ENCODE results near the gene ZNF337. TPM values are rescaled to one million over a fixed set of nuclear protein-coding genes. Genes with fewer than 3 reads are reported as not detected.

ZNF337 gene
- total and polyA plus RNA-seq, 10 of the 15 experiments (the other 5 are each of a cell fraction or from before 2014, with no cell fraction given), result 0.60 to 16.8 (median 9.1) TPM

DNA sequence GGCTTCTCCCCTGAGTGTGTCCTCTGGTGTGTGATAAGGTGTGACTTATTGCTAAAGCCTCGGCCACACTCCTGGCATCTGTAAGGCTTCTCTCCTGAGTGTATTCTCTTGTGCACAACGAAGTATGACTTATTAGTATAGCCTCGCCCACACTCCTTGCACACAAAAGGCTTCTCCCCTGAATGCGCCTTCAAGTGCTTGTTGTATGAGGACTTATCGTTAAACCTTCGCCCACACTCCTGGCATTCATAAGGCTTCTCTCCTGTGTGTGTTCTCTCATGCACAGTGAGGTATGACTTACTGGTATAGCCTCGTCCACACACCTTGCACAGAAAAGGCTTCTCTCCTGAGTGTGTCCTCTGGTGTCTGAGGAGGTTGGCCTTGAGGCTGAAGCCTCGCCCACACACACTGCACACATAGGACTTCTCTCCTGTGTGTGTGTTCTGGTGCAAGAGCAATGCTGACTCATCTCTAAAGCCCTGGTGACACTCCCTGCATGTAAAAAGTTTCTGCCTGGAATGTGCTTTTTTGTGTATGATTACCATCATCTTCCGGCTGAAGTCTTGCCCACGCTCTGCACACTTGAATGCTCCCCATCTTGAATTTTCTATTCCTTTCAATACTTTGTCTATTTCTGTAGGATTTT is 20.4 kb downstream of the ZNF337 start (continued):
- TF ChIP-seq REST (IDR thresholded peaks at IDR 0.05; ENCODE audit: low read depth, low read length) (no peak), E2F8 (IDR thresholded peaks at IDR 0.05; ENCODE audit: low read depth, partially characterized antibody) (no peak)

- Histone ChIP-seq H3K4me1 (ENCODE audit: control insufficient read depth, insufficient read depth, low read length) (no peaks in the 10 kb centered on the region), H2AFZ (ENCODE audit: control insufficient read depth, low read depth, low read length) (no peak overlapping the region), H3K27me3 (replicated peaks in 1 of 2; ENCODE audit: control insufficient read depth in 2 of 2, insufficient read depth in 2 of 2, low read length in 1 of 2) (no peaks in the 10 kb centered on the region), H3K27ac (ENCODE audit: control insufficient read depth, insufficient read depth) (no peak overlapping the region), H4K20me1 (ENCODE audit: control insufficient read depth, insufficient read depth) (no peaks in the 10 kb centered on the region), H3K9ac (ENCODE audit: control insufficient read depth, insufficient read depth, low read length) (no peak overlapping the region), H3K79me2 (ENCODE audit: control insufficient read depth, insufficient read depth, low read length) (no peaks in the 10 kb centered on the region), H3K4me2 (ENCODE audit: control insufficient read depth, insufficient read depth) (no peak overlapping the region), H3K36me3 (ENCODE audit: control insufficient read depth in 2 of 2, insufficient read depth in 2 of 2, low read length in 1 of 2) (peaks cover 6 to 19% of the 10 kb centered on the region in 2 experiments), H3K9me3 (replicated peaks; ENCODE audit: control insufficient read depth, insufficient read depth, low read length) (no peaks in the 10 kb centered on the region), H3K4me3 (no peak overlapping the region)
- TF ChIP-seq BCL11A (IDR thresholded peaks at IDR 0.05; ENCODE audit: low read depth, low read length), result no peak
- TF ChIP-seq STAT1 (conservative IDR thresholded peaks at IDR 0.05), result no peak
- TF ChIP-seq DPF2 (IDR thresholded peaks at IDR 0.05), result no peak
- TF ChIP-seq SUPT20H (IDR thresholded peaks at IDR 0.05; ENCODE audit: borderline replicate concordance, control insufficient read depth, low read depth, low read length), result no peak
- TF ChIP-seq BACH1 (IDR thresholded peaks at IDR 0.05; ENCODE audit: borderline replicate concordance), result no peak
- no peak for TF ChIP-seq MTA2 (IDR thresholded peaks at IDR 0.05; ENCODE audit: low read depth)
- no peak for TF ChIP-seq MYB (IDR thresholded peaks at IDR 0.05; ENCODE audit: borderline replicate concordance, low read depth, low read length)
- TF ChIP-seq TCF3 (IDR thresholded peaks at IDR 0.05; ENCODE audit: borderline replicate concordance, insufficient read depth, low read depth, low read length), result no peak
- no peak for TF ChIP-seq NFIC (IDR thresholded peaks at IDR 0.05; ENCODE audit: low read depth, low read length)
- TF ChIP-seq POLR2AphosphoS5 (IDR thresholded peaks at IDR 0.05; ENCODE audit: low read length), result no peak
- TF ChIP-seq, protein P1, sequence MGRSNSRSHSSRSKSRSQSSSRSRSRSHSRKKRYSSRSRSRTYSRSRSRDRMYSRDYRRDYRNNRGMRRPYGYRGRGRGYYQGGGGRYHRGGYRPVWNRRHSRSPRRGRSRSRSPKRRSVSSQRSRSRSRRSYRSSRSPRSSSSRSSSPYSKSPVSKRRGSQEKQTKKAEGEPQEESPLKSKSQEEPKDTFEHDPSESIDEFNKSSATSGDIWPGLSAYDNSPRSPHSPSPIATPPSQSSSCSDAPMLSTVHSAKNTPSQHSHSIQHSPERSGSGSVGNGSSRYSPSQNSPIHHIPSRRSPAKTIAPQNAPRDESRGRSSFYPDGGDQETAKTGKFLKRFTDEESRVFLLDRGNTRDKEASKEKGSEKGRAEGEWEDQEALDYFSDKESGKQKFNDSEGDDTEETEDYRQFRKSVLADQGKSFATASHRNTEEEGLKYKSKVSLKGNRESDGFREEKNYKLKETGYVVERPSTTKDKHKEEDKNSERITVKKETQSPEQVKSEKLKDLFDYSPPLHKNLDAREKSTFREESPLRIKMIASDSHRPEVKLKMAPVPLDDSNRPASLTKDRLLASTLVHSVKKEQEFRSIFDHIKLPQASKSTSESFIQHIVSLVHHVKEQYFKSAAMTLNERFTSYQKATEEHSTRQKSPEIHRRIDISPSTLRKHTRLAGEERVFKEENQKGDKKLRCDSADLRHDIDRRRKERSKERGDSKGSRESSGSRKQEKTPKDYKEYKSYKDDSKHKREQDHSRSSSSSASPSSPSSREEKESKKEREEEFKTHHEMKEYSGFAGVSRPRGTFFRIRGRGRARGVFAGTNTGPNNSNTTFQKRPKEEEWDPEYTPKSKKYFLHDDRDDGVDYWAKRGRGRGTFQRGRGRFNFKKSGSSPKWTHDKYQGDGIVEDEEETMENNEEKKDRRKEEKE (IDR thresholded peaks at IDR 0.05), result no peak
- intact Hi-C loops (cut with micrococcal nuclease; ENCODE audit: unreplicated experiment) (no loop called here), in situ Hi-C loops (cut with MboI) (no loop called here)
- ChIA-PET SMC1A (ENCODE audit: uncharacterized antibody, unreplicated experiment) (no interaction called here), RAD21 (ENCODE audit: unreplicated experiment) (no interaction called here), POLR2A (no interaction called here), CTCF (no interaction called here)
- no peak for DNase-seq (ENCODE audit: low read depth, low spot score)
- FAIRE-seq, result no peak
- no TSS peak for BruUV-seq (replicated peaks)
- 88% methylated on average over 6 of the region's 6 CpGs for WGBS (ENCODE audit: insufficient coverage, insufficient replicate concordance, low lambda C conversion rate, missing lambda C conversion rate)
- ATAC-seq, result no peak
Observed at GRCh38 chr20:25675161-25675560, 21.5 kb downstream of the ZNF337 start.
